CD14-positive monocyte (primary cell): ENCODE results near the gene PIK3CD. TPM values are rescaled to one million over a fixed set of nuclear protein-coding genes. Genes with fewer than 3 reads are reported as not detected.

Experiments
- DNase-seq, 3 donors: peaks; one replicate each; pipeline ENCODE4 v3.0.0-alpha.2; 2011 to 2022
- H2AFZ ChIP-seq: 2 replicates; pipeline ENCODE4 v1.6.0; 2012; ENCODE audit warnings: mild to moderate bottlenecking, low read depth, low read length, inconsistent platforms; ENCODE audit not compliant: insufficient read depth, poor library complexity, severe bottlenecking
- H3K27ac ChIP-seq, 2 donors: 1 replicate in 1 of 2; 2 replicates in 1 of 2; pipeline ENCODE4 v1.5.1; 2012 to 2013; ENCODE audit warnings: low read length in 2 of 2, control low read depth in 1 of 2, inconsistent platforms in 1 of 2, low read depth in 1 of 2, mild to moderate bottlenecking in 1 of 2
- H3K27me3 ChIP-seq, 2 donors: one replicate each; pipeline versions ENCODE4 v1.6.0 to v1.6.1; 2011 to 2013; ENCODE audit warnings: low read length in 2 of 2; ENCODE audit not compliant: control insufficient read depth in 2 of 2, insufficient read depth in 2 of 2
- H3K36me3 ChIP-seq, 2 donors: replicated peaks in 1 of 2; 1 replicate in 1 of 2; 2 replicates in 1 of 2; pipeline versions ENCODE4 v1.5.1 to v1.6.1; 2012 to 2013; ENCODE audit warnings: low read length in 2 of 2, control low read depth in 1 of 2, inconsistent platforms in 1 of 2, mild to moderate bottlenecking in 1 of 2; ENCODE audit not compliant: insufficient read depth in 2 of 2, control insufficient read depth in 1 of 2
- H3K4me1 ChIP-seq, 2 donors: 1 replicate in 1 of 2; 2 replicates in 1 of 2; pipeline versions ENCODE4 v1.5.1 to v1.6.1; 2012 to 2013; ENCODE audit warnings: low read length in 2 of 2, control low read depth in 1 of 2, inconsistent platforms in 1 of 2, mild to moderate bottlenecking in 1 of 2, moderate library complexity in 1 of 2; ENCODE audit not compliant: insufficient read depth in 2 of 2, control insufficient read depth in 1 of 2
- H3K4me2 ChIP-seq: replicated peaks from 2 replicates; pipeline ENCODE3; 2012; ENCODE audit warnings: low read length, moderate library complexity, mild to moderate bottlenecking; ENCODE audit not compliant: poor library complexity, severe bottlenecking; ENCODE audit errors: extremely low read depth
- H3K4me3 ChIP-seq, 3 experiments: fragments of 200-600 bp in 1 of 3; sonication (generic) in 1 of 3; replicated peaks in 1 of 3; 1 replicate in 2 of 3; 2 replicates in 1 of 3; pipeline ENCODE4 v1.5.1; 2011 to 2013; ENCODE audit warnings: low read length in 3 of 3, mild to moderate bottlenecking in 3 of 3, control low read depth in 2 of 3, low read depth in 2 of 3, inconsistent platforms in 1 of 3, moderate library complexity in 1 of 3
- H3K79me2 ChIP-seq: 2 replicates; pipeline ENCODE4 v1.6.0; 2012; ENCODE audit warnings: mild to moderate bottlenecking, control low read depth, inconsistent platforms, low read length, moderate library complexity; ENCODE audit not compliant: insufficient read depth
- H3K9ac ChIP-seq: 2 replicates; pipeline ENCODE4 v1.6.0; 2017; ENCODE audit warnings: low read length, mild to moderate bottlenecking; ENCODE audit not compliant: insufficient read depth, poor library complexity, severe bottlenecking
- H3K9me3 ChIP-seq, 2 donors: replicated peaks in 1 of 2; 1 replicate in 1 of 2; 2 replicates in 1 of 2; pipeline versions ENCODE4 v1.5.1 to v1.6.1; 2012 to 2013; ENCODE audit warnings: low read length in 2 of 2, control low read depth in 1 of 2; ENCODE audit not compliant: control insufficient read depth in 1 of 2, insufficient read depth in 1 of 2
- H4K20me1 ChIP-seq: 2 replicates; pipeline ENCODE4 v1.6.0; 2012; ENCODE audit warnings: mild to moderate bottlenecking, low read length, control low read depth, moderate library complexity; ENCODE audit not compliant: insufficient read depth
- H3K27ac Mint-ChIP-seq, 7 donors: one replicate each; pipeline ENCODE4 v1.8.0; 2020; ENCODE audit warnings: mild to moderate bottlenecking in 7 of 7, mixed read lengths in 7 of 7, moderate library complexity in 6 of 7, inconsistent platforms in 2 of 7
- H3K27me3 Mint-ChIP-seq, 3 donors: one replicate each; pipeline ENCODE4 v1.8.0; 2021 to 2022; ENCODE audit warnings: low read depth in 3 of 3, mild to moderate bottlenecking in 3 of 3, mixed read lengths in 3 of 3, moderate library complexity in 3 of 3, inconsistent platforms in 1 of 3
- H3K36me3 Mint-ChIP-seq, 2 donors: one replicate each; pipeline ENCODE4 v1.8.0; 2020; ENCODE audit warnings: mixed read lengths in 2 of 2, inconsistent platforms in 1 of 2, mild to moderate bottlenecking in 1 of 2
- H3K4me1 Mint-ChIP-seq: one replicate; pipeline ENCODE4 v1.8.0; 2020; ENCODE audit warnings: mild to moderate bottlenecking, mixed read lengths
- H3K4me3 Mint-ChIP-seq, 2 donors: one replicate each; pipeline ENCODE4 v1.8.0; 2020; ENCODE audit warnings: mild to moderate bottlenecking in 2 of 2, mixed read lengths in 2 of 2, moderate library complexity in 1 of 2
- H3K9me3 Mint-ChIP-seq, 7 donors: one replicate each; pipeline ENCODE4 v1.8.0; 2020 to 2022; ENCODE audit warnings: mixed read lengths in 7 of 7, mild to moderate bottlenecking in 6 of 7, moderate library complexity in 6 of 7, inconsistent platforms in 2 of 7
- CTCF ChIP-seq: fragments of 200-600 bp; IDR thresholded peaks from one replicate; pipeline ENCODE4 v1.8.0; 2022; ENCODE audit warnings: antibody characterized with exemption, mild to moderate bottlenecking
- WGBS: methylation state at CpG from one replicate; pipeline ENCODE4 v1.1.5; 2013; ENCODE audit warnings: missing lambda C conversion rate; ENCODE audit not compliant: insufficient coverage; 5-methylcytosine and 5-hydroxymethylcytosine counted together
- intact Hi-C, 2 donors: fragments of 100-400 bp; cut with micrococcal nuclease; formaldehyde crosslinking; loops; one replicate each; pipeline versions ENCODE4 v1.15.0 to v1.15.1; 2023
- polyA plus RNA-seq, 3 donors: library from polyadenylated mRNA; depleted of rRNA in 1 of 3; unstranded in 2 of 3; stranded (reverse) in 1 of 3; fragments of 300-500 nt in 2 of 3; fragments of >200 nt in 1 of 3; fragmentation: Illumina TruSeq in 2 of 3; gene quantifications; 1 replicate in 2 of 3; 2 replicates in 1 of 3; pipeline ENCODE4 v1.2.3, GENCODE V29; 2012 to 2021

PIK3CD gene
- polyA plus RNA-seq, 3 donors, result 33.2 to 120 (median 52.2) TPM

GRCh38 chr1:9726406-9726805 lies 74.9 kb downstream of the PIK3CD start:
- H3K4me3 ChIP-seq, result no peak overlapping the region
- intact Hi-C loops, result loop anchor here in 1 of 2 donors (10.0 kb wide), 1 partner anchor 138 kb away; no protein-coding TSS in a partner anchor
- Mint-ChIP-seq H3K27ac (peak overlapping the region in 1 of 7 donors; percentile 30), H3K9me3 (peaks cover 0 to 3% (median 0%) of the 10 kb centered on the region in 7 donors), H3K4me1 (peaks cover 14% of the 10 kb centered on the region), H3K36me3 (peaks cover 74 to 90% of the 10 kb centered on the region in 2 donors), H3K27me3 (peaks cover 0 to 1% (median 0%) of the 10 kb centered on the region in 3 donors), H3K4me3 (no peak overlapping the region)
- 100% methylated on average over 1 of the region's 6 CpGs for WGBS
- no peak overlapping the region for H3K9ac ChIP-seq
- no peak overlapping the region for H2AFZ ChIP-seq
- H3K4me2 ChIP-seq, result no peak overlapping the region
- no peaks in the 10 kb centered on the region for H3K27me3 ChIP-seq
- H3K79me2 ChIP-seq, result peaks cover 33% of the 10 kb centered on the region
- H3K4me1 ChIP-seq, result peaks cover 13 to 15% of the 10 kb centered on the region in 2 donors
- peaks cover 98% of the 10 kb centered on the region for H4K20me1 ChIP-seq
- no peak for TF ChIP-seq CTCF
- H3K9me3 ChIP-seq, result peaks cover 0 to 4% of the 10 kb centered on the region in 2 donors
- H3K27ac ChIP-seq, result peak overlapping the region in 1 of 2 donors; percentile 41
- H3K36me3 ChIP-seq, result peaks cover 77 to 84% of the 10 kb centered on the region in 2 donors
- no peak for DNase-seq

GRCh38 chr1:9726905-9727595 lies 75.5 kb downstream of the PIK3CD start:
- Histone ChIP-seq H3K27me3 (no peaks in the 10 kb centered on the region), H4K20me1 (peaks cover 98% of the 10 kb centered on the region), H3K4me3 (no peak overlapping the region), H3K27ac (peak overlapping the region in 1 of 2 donors; percentile 41), H3K36me3 (peaks cover 76 to 84% of the 10 kb centered on the region in 2 donors), H3K4me1 (peaks cover 14 to 15% of the 10 kb centered on the region in 2 donors), H3K9ac (no peak overlapping the region), H2AFZ (no peak overlapping the region), H3K79me2 (peaks cover 39% of the 10 kb centered on the region), H3K4me2 (no peak overlapping the region), H3K9me3 (peaks cover 0 to 4% of the 10 kb centered on the region in 2 donors)
- H3K27me3 Mint-ChIP-seq, result peaks cover 0 to 1% (median 0%) of the 10 kb centered on the region in 3 donors
- H3K36me3 Mint-ChIP-seq, result peaks cover 76 to 91% of the 10 kb centered on the region in 2 donors
- no peak overlapping the region for H3K4me3 Mint-ChIP-seq
- intact Hi-C loops, result loop anchor here in 1 of 2 donors (10.0 kb wide), 1 partner anchor 138 kb away; no protein-coding TSS in a partner anchor
- TF ChIP-seq CTCF, result no peak
- peaks cover 19% of the 10 kb centered on the region for H3K4me1 Mint-ChIP-seq
- 97% methylated on average over 16 of the region's 25 CpGs for WGBS
- peak overlapping the region in 4 of 7 donors; percentile 30 to 68 (median 46) for H3K27ac Mint-ChIP-seq
- DNase-seq, result no peak
- peaks cover 0 to 3% (median 0%) of the 10 kb centered on the region in 7 donors for H3K9me3 Mint-ChIP-seq
